Karpas-422 (cell line): ENCODE results near the gene FEZ2. TPM values are rescaled to one million over a fixed set of nuclear protein-coding genes. Genes with fewer than 3 reads are reported as not detected.

Experiments used
- DNase-seq: peaks from one replicate; pipeline ENCODE4 v3.0.0-alpha.2; 2015
- H2AFZ ChIP-seq: fragments of 200-600 bp; sonication (generic); 2 replicates; pipeline ENCODE4 v1.6.1; 2014; ENCODE audit warnings: antibody characterized with exemption, low read length, mixed read lengths
- H3K27ac ChIP-seq: fragments of 200-600 bp; sonication (generic); 2 replicates; pipeline ENCODE4 v1.5.1; 2014; ENCODE audit warnings: mild to moderate bottlenecking, low read length, moderate library complexity
- H3K27me3 ChIP-seq: fragments of 200-600 bp; sonication (generic); 2 replicates; pipeline ENCODE4 v1.6.1; 2014; ENCODE audit warnings: low read length, mixed read lengths
- H3K36me3 ChIP-seq: fragments of 200-600 bp; sonication (generic); 2 replicates; pipeline ENCODE4 v1.6.1; 2014; ENCODE audit warnings: low read length, mixed read lengths; ENCODE audit not compliant: insufficient read depth
- H3K4me1 ChIP-seq: fragments of 200-600 bp; sonication (generic); 2 replicates; pipeline ENCODE4 v1.6.1; 2014; ENCODE audit warnings: mild to moderate bottlenecking, low read length, mixed read lengths
- H3K4me2 ChIP-seq: fragments of 200-600 bp; sonication (generic); 2 replicates; pipeline ENCODE4 v1.6.1; 2014; ENCODE audit warnings: low read length, low read depth, mild to moderate bottlenecking; ENCODE audit not compliant: poor library complexity, severe bottlenecking
- H3K4me3 ChIP-seq: fragments of 200-600 bp; sonication (generic); 2 replicates; pipeline ENCODE4 v1.5.1; 2014; ENCODE audit warnings: mild to moderate bottlenecking, antibody characterized with exemption, low read length, mixed read lengths
- H3K79me2 ChIP-seq: fragments of 200-600 bp; sonication (generic); 2 replicates; pipeline ENCODE4 v1.6.1; 2014; ENCODE audit warnings: mild to moderate bottlenecking, low read length, mixed read lengths
- H3K9ac ChIP-seq: fragments of 200-600 bp; sonication (generic); 2 replicates; pipeline ENCODE4 v1.6.0; 2014; ENCODE audit warnings: low read length
- H3K9me2 ChIP-seq: fragments of 200-600 bp; sonication (generic), shearing (Covaris generic); replicated peaks from 2 replicates; pipeline ENCODE4 v1.6.0; 2014; ENCODE audit warnings: mild to moderate bottlenecking, low read length, moderate library complexity; ENCODE audit not compliant: insufficient read depth
- H3K9me3 ChIP-seq: fragments of 300-700, 200-600 bp; sonication (generic); 2 replicates; pipeline ENCODE4 v1.6.1; 2014; ENCODE audit warnings: low read length, mixed read lengths
- H4K20me1 ChIP-seq: fragments of 200-600 bp; sonication (generic); 2 replicates; pipeline ENCODE4 v1.6.1; 2014; ENCODE audit warnings: mild to moderate bottlenecking, antibody characterized with exemption, low read length, low read depth; ENCODE audit not compliant: insufficient read depth
- total RNA-seq: library from RNA; depleted of rRNA; stranded (reverse); fragments of >200 nt; shearing (Covaris generic); gene quantifications from 2 replicates; pipeline ENCODE4 v1.2.3, GENCODE V29; 2014; ENCODE audit warnings: low replicate concordance

Gene FEZ2
- total RNA-seq, 1 experiment from 2014 or later = 32.7 TPM

- Histone ChIP-seq H3K27me3 (no peaks in the 10 kb centered on the region), H3K4me3 (no peak overlapping the region), H3K9me2 (no peaks in the 10 kb centered on the region), H3K27ac (no peak overlapping the region), H3K4me1 (no peaks in the 10 kb centered on the region), H3K9me3 (no peaks in the 10 kb centered on the region), H3K4me2 (no peak overlapping the region), H3K79me2 (no peaks in the 10 kb centered on the region), H4K20me1 (0 out of 2 replicates have a peak, but pooled peaks cover 6% of the 10 kb centered on the region), H3K9ac (no peak overlapping the region), H3K36me3 (no peaks in the 10 kb centered on the region), H2AFZ (no peak overlapping the region)
- no peak for DNase-seq
These were observed 56.8 kb downstream of the FEZ2 start for GRCh38 chr2:36540986-36541754.

- Histone ChIP-seq H3K79me2 (no peaks in the 10 kb centered on the region), H3K9ac (no peak overlapping the region), H3K36me3 (no peaks in the 10 kb centered on the region), H3K9me2 (no peaks in the 10 kb centered on the region), H3K4me1 (no peaks in the 10 kb centered on the region), H3K4me2 (no peak overlapping the region), H3K9me3 (no peaks in the 10 kb centered on the region), H2AFZ (no peak overlapping the region), H3K27me3 (no peaks in the 10 kb centered on the region), H3K4me3 (no peak overlapping the region), H4K20me1 (0 out of 2 replicates have a peak, but pooled peaks cover 6% of the 10 kb centered on the region), H3K27ac (no peak overlapping the region)
- no peak for DNase-seq
These were observed 58.3 kb downstream of the FEZ2 start for GRCh38 chr2:36539631-36540030.

GRCh38 chr2:36538335-36538734 is 59.6 kb downstream of the FEZ2 start:
- no peaks in the 10 kb centered on the region for H3K36me3 ChIP-seq
- H3K9me2 ChIP-seq = no peaks in the 10 kb centered on the region
- no peaks in the 10 kb centered on the region for H3K4me1 ChIP-seq
- 0 out of 2 replicates have a peak, but pooled peaks cover 6% of the 10 kb centered on the region for H4K20me1 ChIP-seq
- no peak overlapping the region for H3K4me2 ChIP-seq
- no peaks in the 10 kb centered on the region for H3K79me2 ChIP-seq
- H2AFZ ChIP-seq = no peak overlapping the region
- no peak overlapping the region for H3K27ac ChIP-seq
- no peak for DNase-seq
- H3K9me3 ChIP-seq = no peaks in the 10 kb centered on the region
- no peaks in the 10 kb centered on the region for H3K27me3 ChIP-seq
- H3K4me3 ChIP-seq = no peak overlapping the region
- H3K9ac ChIP-seq = no peak overlapping the region

GRCh38 chr2:36536776-36537175 is 61.2 kb downstream of the FEZ2 start:
- no peak for DNase-seq
- H4K20me1 ChIP-seq = 0 out of 2 replicates have a peak, but pooled peaks cover 6% of the 10 kb centered on the region
- H3K9me2 ChIP-seq = no peaks in the 10 kb centered on the region
- no peaks in the 10 kb centered on the region for H3K36me3 ChIP-seq
- H3K27ac ChIP-seq = no peak overlapping the region
- no peaks in the 10 kb centered on the region for H3K79me2 ChIP-seq
- no peaks in the 10 kb centered on the region for H3K4me1 ChIP-seq
- no peak overlapping the region for H2AFZ ChIP-seq
- H3K9ac ChIP-seq = no peak overlapping the region
- no peaks in the 10 kb centered on the region for H3K9me3 ChIP-seq
- no peak overlapping the region for H3K4me3 ChIP-seq
- no peaks in the 10 kb centered on the region for H3K27me3 ChIP-seq
- no peak overlapping the region for H3K4me2 ChIP-seq

- Histone ChIP-seq H3K27me3 (no peaks in the 10 kb centered on the region), H3K9me3 (no peaks in the 10 kb centered on the region), H3K4me2 (no peak overlapping the region), H3K9ac (no peak overlapping the region), H3K79me2 (no peaks in the 10 kb centered on the region), H3K4me3 (no peak overlapping the region), H4K20me1 (0 out of 2 replicates have a peak, but pooled peaks cover 6% of the 10 kb centered on the region), H3K36me3 (no peaks in the 10 kb centered on the region), H3K4me1 (no peaks in the 10 kb centered on the region), H2AFZ (no peak overlapping the region), H3K27ac (no peak overlapping the region), H3K9me2 (no peaks in the 10 kb centered on the region)
- no peak for DNase-seq
These were observed 62.9 kb downstream of the FEZ2 start for GRCh38 chr2:36535099-36535498.

- DNase-seq = no peak
- Histone ChIP-seq H3K4me3 (no peak overlapping the region), H3K4me1 (no peaks in the 10 kb centered on the region), H4K20me1 (0 out of 2 replicates have a peak, but pooled peaks cover 3% of the 10 kb centered on the region), H3K36me3 (no peaks in the 10 kb centered on the region), H2AFZ (no peak overlapping the region), H3K9me3 (no peaks in the 10 kb centered on the region), H3K27me3 (no peaks in the 10 kb centered on the region), H3K9ac (no peak overlapping the region), H3K9me2 (no peaks in the 10 kb centered on the region), H3K4me2 (no peak overlapping the region), H3K27ac (no peak overlapping the region), H3K79me2 (no peaks in the 10 kb centered on the region)
These were observed 63.6 kb downstream of the FEZ2 start for GRCh38 chr2:36534275-36534799.

- H2AFZ ChIP-seq = no peak overlapping the region
- H3K9ac ChIP-seq = no peak overlapping the region
- H3K27me3 ChIP-seq = no peaks in the 10 kb centered on the region
- no peaks in the 10 kb centered on the region for H3K4me1 ChIP-seq
- no peak for DNase-seq
- no peaks in the 10 kb centered on the region for H3K36me3 ChIP-seq
- H3K4me2 ChIP-seq = no peak overlapping the region
- no peaks in the 10 kb centered on the region for H3K79me2 ChIP-seq
- no peaks in the 10 kb centered on the region for H3K9me3 ChIP-seq
- no peak overlapping the region for H3K4me3 ChIP-seq
- no peaks in the 10 kb centered on the region for H4K20me1 ChIP-seq
- H3K27ac ChIP-seq = no peak overlapping the region
- no peaks in the 10 kb centered on the region for H3K9me2 ChIP-seq
These were observed 67.0 kb downstream of the FEZ2 start for GRCh38 chr2:36530983-36531354.

- Histone ChIP-seq H3K27me3 (no peaks in the 10 kb centered on the region), H3K4me2 (no peak overlapping the region), H3K36me3 (no peaks in the 10 kb centered on the region), H3K9ac (no peak overlapping the region), H3K9me2 (no peaks in the 10 kb centered on the region), H3K4me3 (no peak overlapping the region), H2AFZ (no peak overlapping the region), H4K20me1 (no peaks in the 10 kb centered on the region), H3K27ac (no peak overlapping the region), H3K4me1 (no peaks in the 10 kb centered on the region), H3K79me2 (no peaks in the 10 kb centered on the region), H3K9me3 (no peaks in the 10 kb centered on the region)
- DNase-seq = no peak
These were observed 67.6 kb downstream of the FEZ2 start for GRCh38 chr2:36530178-36530982.
